ENCODE measurements around the gene DGKI.

DGKI gene

DNA sequence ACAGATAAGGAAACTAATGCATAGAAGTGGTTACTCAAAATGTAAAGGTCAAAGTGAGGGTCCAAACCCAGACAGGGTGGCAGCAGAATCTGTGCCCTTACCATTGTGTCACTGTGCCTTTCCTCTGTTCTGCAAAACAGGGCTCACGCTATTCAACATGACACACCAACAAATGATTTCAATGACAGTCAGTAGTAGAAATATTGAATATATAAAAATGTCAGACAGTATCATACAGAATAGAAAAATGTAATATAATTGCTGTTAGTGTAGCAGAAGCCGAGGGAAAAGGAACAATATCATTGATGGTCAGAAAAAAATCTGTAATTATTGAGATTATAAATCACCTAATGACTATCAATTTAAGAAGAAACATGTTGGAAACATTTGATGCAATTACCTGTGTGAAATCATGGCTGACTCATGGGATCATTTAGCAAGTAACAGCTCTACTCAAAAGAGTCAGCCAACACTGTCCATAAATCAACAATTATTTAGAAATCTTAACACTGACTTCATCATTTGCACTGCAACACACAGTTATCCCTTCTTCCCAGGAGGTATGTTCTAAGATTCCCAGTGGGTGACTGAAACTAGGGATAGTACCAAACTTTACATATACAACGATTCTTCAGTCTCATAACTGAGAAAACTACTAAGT is 198.7 kb downstream of the DGKI start:
- no peak for TF ChIP-seq CTCF (IDR thresholded peaks at IDR 0.05; ENCODE audit: low read depth, low read length, missing control alignments)
- Histone ChIP-seq H3K4me3 (ENCODE audit: low read depth, low read length) (no peak overlapping the region), H3K27me3 (replicated peaks) (no peaks in the 10 kb centered on the region), H3K36me3 (replicated peaks) (no peaks in the 10 kb centered on the region), H3K27ac (no peak overlapping the region)
- in situ Hi-C loops (cut with HindIII; ENCODE audit: low pct_ligation_motif_present, low sequenced_read_pairs): no loop called here
- DNase-seq: no peak

DNA sequence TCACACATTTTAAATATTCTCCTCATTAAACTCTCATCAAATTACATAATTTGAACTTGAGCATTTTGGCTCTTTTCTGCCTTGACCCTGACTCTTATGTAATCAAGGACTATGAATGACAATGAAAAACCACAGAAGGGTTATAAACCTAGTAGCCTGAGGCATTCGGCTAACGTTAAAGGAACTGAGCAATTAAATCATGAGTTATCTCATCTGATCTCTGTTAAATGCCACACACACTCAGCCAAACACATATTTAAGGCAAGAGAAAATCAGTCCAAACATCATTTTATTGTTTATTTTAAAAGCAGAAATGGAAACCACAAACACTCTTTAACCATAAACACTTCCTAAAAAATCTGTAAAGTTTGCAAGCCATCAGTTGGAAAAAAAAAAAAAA is 204.3 kb downstream of the DGKI start:
- Histone ChIP-seq H3K36me3 (replicated peaks) (no peaks in the 10 kb centered on the region), H3K27me3 (replicated peaks) (no peaks in the 10 kb centered on the region), H3K27ac (no peak overlapping the region), H3K4me3 (ENCODE audit: low read depth, low read length) (no peak overlapping the region)
- no peak for TF ChIP-seq CTCF (IDR thresholded peaks at IDR 0.05; ENCODE audit: low read depth, low read length, missing control alignments)
- DNase-seq: no peak
- in situ Hi-C loops (cut with HindIII; ENCODE audit: low pct_ligation_motif_present, low sequenced_read_pairs): no loop called here

DNA sequence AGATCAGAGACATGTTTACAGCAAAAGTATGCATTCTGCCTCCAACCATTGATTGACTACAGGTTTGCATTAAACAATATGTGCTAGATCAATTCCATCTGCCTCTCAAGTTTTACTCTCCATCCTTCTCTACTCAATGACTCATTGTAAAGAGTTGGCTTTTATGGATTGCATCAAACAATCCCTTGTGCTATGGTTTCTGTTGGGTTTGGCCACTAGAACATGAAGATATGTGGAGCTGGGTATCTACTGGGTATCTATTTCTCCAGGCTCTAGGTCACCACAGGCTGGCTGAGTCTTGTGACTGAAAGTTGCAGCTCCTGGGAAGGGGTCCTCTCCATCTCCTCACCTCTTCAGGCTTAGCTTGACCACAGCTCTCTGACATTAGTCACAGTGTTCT is 204.7 kb downstream of the DGKI start:
- Histone ChIP-seq H3K27ac (no peak overlapping the region), H3K27me3 (replicated peaks) (no peaks in the 10 kb centered on the region), H3K4me3 (ENCODE audit: low read depth, low read length) (no peak overlapping the region), H3K36me3 (replicated peaks) (no peaks in the 10 kb centered on the region)
- TF ChIP-seq CTCF (IDR thresholded peaks at IDR 0.05; ENCODE audit: low read depth, low read length, missing control alignments): no peak
- in situ Hi-C loops (cut with HindIII; ENCODE audit: low pct_ligation_motif_present, low sequenced_read_pairs): no loop called here
- no peak for DNase-seq

DNA sequence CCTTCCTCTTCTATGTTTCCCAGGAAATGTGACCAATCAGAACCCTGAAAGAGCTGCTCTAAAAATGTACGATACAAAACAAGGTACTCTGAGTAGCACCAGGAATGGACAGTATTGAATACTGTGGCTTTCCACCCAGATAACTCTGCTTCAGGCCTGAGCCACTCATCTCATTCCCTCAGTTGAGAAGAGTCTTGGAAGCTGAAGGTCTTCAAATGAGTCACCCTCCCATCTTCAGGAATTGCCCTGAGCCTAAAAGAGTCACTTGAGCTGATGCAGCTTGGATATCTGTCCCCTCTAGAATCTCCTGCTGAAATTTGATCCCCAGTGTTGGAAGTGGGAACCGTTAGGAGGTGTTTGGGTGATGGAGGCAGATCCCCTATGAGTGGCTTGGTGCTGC is 210.4 kb downstream of the DGKI start:
- Histone ChIP-seq H3K27me3 (replicated peaks) (no peaks in the 10 kb centered on the region), H3K4me3 (ENCODE audit: low read depth, low read length) (no peak overlapping the region), H3K27ac (no peak overlapping the region), H3K36me3 (replicated peaks) (no peaks in the 10 kb centered on the region)
- DNase-seq: no peak
- no peak for TF ChIP-seq CTCF (IDR thresholded peaks at IDR 0.05; ENCODE audit: low read depth, low read length, missing control alignments)
- in situ Hi-C loops (cut with HindIII; ENCODE audit: low pct_ligation_motif_present, low sequenced_read_pairs): no loop called here

DNA sequence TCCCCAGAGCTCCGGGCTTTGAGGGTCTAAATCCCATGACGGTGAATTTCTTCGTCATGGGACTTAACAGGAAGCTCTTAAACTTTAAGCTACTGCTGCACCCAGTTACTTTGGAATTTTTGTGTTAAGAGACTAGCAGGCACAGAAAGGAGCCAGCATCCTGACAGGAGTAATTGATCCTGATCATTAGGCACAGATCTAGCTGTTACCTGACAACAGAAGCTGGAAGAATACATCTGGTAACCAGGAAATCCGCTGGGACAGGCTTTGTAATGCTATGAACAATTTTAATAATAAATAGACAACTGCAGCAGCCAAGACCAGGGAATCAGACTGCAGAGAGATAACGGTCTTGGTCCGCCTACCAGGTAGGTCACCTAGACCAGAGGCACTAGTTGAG is 210.9 kb downstream of the DGKI start:
- no peak for DNase-seq
- no peak overlapping the region for H3K4me3 ChIP-seq (ENCODE audit: low read depth, low read length)
- no peaks in the 10 kb centered on the region for H3K27me3 ChIP-seq (replicated peaks)
- in situ Hi-C loops (cut with HindIII; ENCODE audit: low pct_ligation_motif_present, low sequenced_read_pairs): no loop called here
- TF ChIP-seq CTCF (IDR thresholded peaks at IDR 0.05; ENCODE audit: low read depth, low read length, missing control alignments): no peak
- no peak overlapping the region for H3K27ac ChIP-seq
- no peaks in the 10 kb centered on the region for H3K36me3 ChIP-seq (replicated peaks)

DNA sequence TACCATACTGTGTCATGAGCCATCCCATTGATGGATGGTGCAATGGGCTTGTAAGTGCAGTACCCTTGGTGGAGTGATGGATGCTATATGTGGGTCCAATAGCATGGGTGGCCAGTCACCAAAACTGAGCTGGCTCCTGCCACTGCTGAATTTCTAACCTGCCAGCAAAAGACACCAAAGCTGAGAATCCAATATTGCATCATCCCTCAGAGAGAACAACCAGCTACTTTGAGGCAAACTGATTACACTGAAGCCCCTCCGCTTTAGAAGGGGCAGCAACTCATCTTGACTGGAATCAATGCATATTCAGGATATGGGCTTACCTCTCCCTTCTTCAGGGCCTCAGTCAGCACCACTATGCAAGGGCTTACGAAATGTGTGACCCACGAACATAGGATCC is 211.6 kb downstream of the DGKI start:
- no peaks in the 10 kb centered on the region for H3K36me3 ChIP-seq (replicated peaks)
- in situ Hi-C loops (cut with HindIII; ENCODE audit: low pct_ligation_motif_present, low sequenced_read_pairs): no loop called here
- no peak for DNase-seq
- H3K27ac ChIP-seq: no peak overlapping the region
- H3K27me3 ChIP-seq (replicated peaks): no peaks in the 10 kb centered on the region
- no peak overlapping the region for H3K4me3 ChIP-seq (ENCODE audit: low read depth, low read length)
- TF ChIP-seq CTCF (IDR thresholded peaks at IDR 0.05; ENCODE audit: low read depth, low read length, missing control alignments): no peak

Data from brain microvascular endothelial cell (primary cell).